GM12878 (cell line): Measurements from ENCODE around the gene MIAT. TPM values are rescaled to one million over a fixed set of nuclear protein-coding genes. Genes with fewer than 3 reads are reported as not detected.

Source experiments
- CBFB ChIP-seq: IDR thresholded peaks from 2 replicates; pipeline ENCODE4 v1.6.1; 2016; ENCODE audit warnings: antibody characterized with exemption, low read depth
- CHD2 ChIP-seq: IDR thresholded peaks from 2 replicates; pipeline ENCODE4 v1.6.1; 2011; ENCODE audit warnings: low read depth, low read length, improper control_type of control experiment, borderline replicate concordance
- CHD4 ChIP-seq: fragments of 200-600 bp; sonication (generic); IDR thresholded peaks from 2 replicates; pipeline ENCODE4 v1.6.1; 2016; ENCODE audit warnings: mild to moderate bottlenecking
- CREB1 ChIP-seq: IDR thresholded peaks from 2 replicates; pipeline ENCODE4 v1.6.1; 2012; ENCODE audit warnings: low read depth, mild to moderate bottlenecking, inconsistent platforms
- EP300 ChIP-seq, 2 experiments: fragments of 150-350 bp in 1 of 2; IDR thresholded peaks; 2 replicates each; pipeline ENCODE4 v1.6.1; 2011 to 2012; ENCODE audit warnings: low read depth in 2 of 2, low read length in 2 of 2, borderline replicate concordance in 1 of 2, improper control_type of control experiment in 1 of 2, inconsistent platforms in 1 of 2; ENCODE audit not compliant: control insufficient read depth in 1 of 2
- ETV6 ChIP-seq, 2 experiments: fragments of 450-650 bp in 1 of 2; IDR thresholded peaks in 1 of 2; conservative IDR thresholded peaks in 1 of 2; 2 replicates each; pipeline ENCODE4 v1.6.1; 2014; ENCODE audit warnings: antibody characterized with exemption in 1 of 2, borderline replicate concordance in 1 of 2, low read depth in 1 of 2, mild to moderate bottlenecking in 1 of 2, moderate library complexity in 1 of 2
- KAT2A ChIP-seq: conservative IDR thresholded peaks from 2 replicates; pipeline ENCODE4 v1.6.1; 2011; ENCODE audit warnings: low read depth, low read length; ENCODE audit not compliant: control insufficient read depth
- RELA ChIP-seq: fragments of 450-650 bp; IDR thresholded peaks from 2 replicates; pipeline ENCODE4 v1.8.0; 2014; ENCODE audit warnings: borderline replicate concordance; ENCODE audit not compliant: partially characterized antibody
- YBX1 ChIP-seq: fragments of 450-650 bp; IDR thresholded peaks from 2 replicates; pipeline ENCODE4 v1.6.1; 2016; ENCODE audit warnings: antibody characterized with exemption
- ZNF274 ChIP-seq: IDR thresholded peaks from one replicate; pipeline ENCODE4 v1.8.0; 2011; ENCODE audit not compliant: insufficient read length, insufficient read depth
- polyA plus RNA-seq, 11 experiments: library from polyadenylated mRNA; depleted of rRNA in 4 of 11; unstranded in 6 of 11; stranded (reverse) in 5 of 11; fragments of >200 nt; fragmentation: Nextera tagmentation in 4 of 11; fragmentation: Illumina TruSeq in 1 of 11; extraction: Ambion mirVana in 4 of 11; extraction: Trizol in 1 of 11; gene quantifications; 1 replicate in 1 of 11; 2 replicates in 10 of 11; pipeline versions ENCODE4 v1.2.1 to v1.2.3, GENCODE V29; 2011 to 2016; ENCODE audit warnings: inconsistent platforms in 2 of 11, missing spikeins in 2 of 11, low read depth in 1 of 11
- total RNA-seq, 4 experiments: library from RNA; depleted of rRNA in 3 of 4; stranded (reverse); fragments of >200 nt in 3 of 4; fragmentation: Illumina TruSeq in 1 of 4; extraction: Trizol in 1 of 4; gene quantifications; 2 replicates each; pipeline versions ENCODE4 v1.2.1 to v1.2.3, GENCODE V29; 2013 to 2021
- TF ChIP-seq, protein P1 (sequence below): fragments of 450-650 bp; IDR thresholded peaks from 2 replicates; pipeline ENCODE4 v1.6.1; 2017; ENCODE audit warnings: antibody characterized with exemption, mild to moderate bottlenecking, moderate library complexity
- TF ChIP-seq, protein P2 (sequence below): fragments of 450-650 bp; formaldehyde crosslinking; IDR thresholded peaks from 2 replicates; pipeline ENCODE4 v1.5.0; 2022; ENCODE audit warnings: mild to moderate bottlenecking, missing genetic modification characterization
- TF ChIP-seq, protein P3 (sequence below): IDR thresholded peaks from 2 replicates; pipeline ENCODE4 v1.6.1; 2012; ENCODE audit warnings: low read depth, low read length, improper control_type of control experiment
- TF ChIP-seq, protein P4 (sequence below): IDR thresholded peaks from 2 replicates; pipeline ENCODE4 v1.6.1; 2011; ENCODE audit warnings: mild to moderate bottlenecking, low read depth, low read length, moderate library complexity; ENCODE audit not compliant: insufficient replicate concordance
- TF ChIP-seq, protein P5 (sequence below): IDR thresholded peaks from 2 replicates; pipeline ENCODE4 v1.6.1; 2011; ENCODE audit warnings: borderline replicate concordance, low read depth, mild to moderate bottlenecking, moderate library complexity, mixed read lengths, low read length; ENCODE audit not compliant: insufficient read depth; ENCODE audit errors: extremely low read length
- TF ChIP-seq, protein P6 (sequence below): fragments of 450-650 bp; IDR thresholded peaks from 2 replicates; pipeline ENCODE4 v1.6.1; 2017; ENCODE audit warnings: low read depth, mild to moderate bottlenecking, moderate library complexity

MIAT gene
- total and polyA plus RNA-seq, 10 of the 15 experiments (the other 5 are each of a cell fraction or from before 2014, with no cell fraction given): 0.39 to 13.7 (median 4.6) TPM

DNA sequence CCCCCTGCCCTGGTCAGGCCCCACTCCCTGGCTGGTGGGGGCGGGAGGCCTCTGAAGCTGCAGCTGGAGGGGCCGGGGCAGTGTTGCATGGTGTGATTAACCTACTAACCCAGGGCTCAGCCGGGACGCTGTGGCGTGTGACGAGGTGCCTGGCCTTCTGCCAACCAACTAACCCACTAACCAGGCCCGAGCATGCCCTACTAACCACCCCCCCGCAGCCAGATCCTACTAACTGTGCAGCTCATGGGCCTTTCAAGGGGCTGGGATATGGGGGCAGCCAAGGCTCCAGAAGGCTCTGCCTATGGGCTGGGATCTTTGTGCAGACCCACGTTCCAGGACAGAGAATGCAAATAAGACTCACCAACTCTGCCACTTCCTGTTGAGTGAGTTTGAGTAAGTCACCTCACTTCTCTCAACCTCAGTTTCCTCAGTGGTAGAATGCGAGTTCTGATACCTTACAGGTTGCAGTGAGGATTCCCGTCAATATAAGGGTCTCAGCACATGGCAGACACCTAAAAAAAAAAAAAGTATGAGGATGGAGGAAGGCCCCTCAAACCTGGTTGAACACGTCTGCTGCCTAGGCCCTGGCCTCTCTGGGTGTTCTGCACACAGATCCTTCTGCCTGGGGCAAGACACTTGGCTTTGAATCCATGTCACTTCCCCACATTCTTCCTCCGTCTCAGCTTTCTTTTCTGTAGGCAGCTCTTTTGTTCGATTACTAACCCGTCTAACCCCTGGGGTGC, 14.1 kb downstream of the MIAT start (continued):
- TF ChIP-seq, protein P1, sequence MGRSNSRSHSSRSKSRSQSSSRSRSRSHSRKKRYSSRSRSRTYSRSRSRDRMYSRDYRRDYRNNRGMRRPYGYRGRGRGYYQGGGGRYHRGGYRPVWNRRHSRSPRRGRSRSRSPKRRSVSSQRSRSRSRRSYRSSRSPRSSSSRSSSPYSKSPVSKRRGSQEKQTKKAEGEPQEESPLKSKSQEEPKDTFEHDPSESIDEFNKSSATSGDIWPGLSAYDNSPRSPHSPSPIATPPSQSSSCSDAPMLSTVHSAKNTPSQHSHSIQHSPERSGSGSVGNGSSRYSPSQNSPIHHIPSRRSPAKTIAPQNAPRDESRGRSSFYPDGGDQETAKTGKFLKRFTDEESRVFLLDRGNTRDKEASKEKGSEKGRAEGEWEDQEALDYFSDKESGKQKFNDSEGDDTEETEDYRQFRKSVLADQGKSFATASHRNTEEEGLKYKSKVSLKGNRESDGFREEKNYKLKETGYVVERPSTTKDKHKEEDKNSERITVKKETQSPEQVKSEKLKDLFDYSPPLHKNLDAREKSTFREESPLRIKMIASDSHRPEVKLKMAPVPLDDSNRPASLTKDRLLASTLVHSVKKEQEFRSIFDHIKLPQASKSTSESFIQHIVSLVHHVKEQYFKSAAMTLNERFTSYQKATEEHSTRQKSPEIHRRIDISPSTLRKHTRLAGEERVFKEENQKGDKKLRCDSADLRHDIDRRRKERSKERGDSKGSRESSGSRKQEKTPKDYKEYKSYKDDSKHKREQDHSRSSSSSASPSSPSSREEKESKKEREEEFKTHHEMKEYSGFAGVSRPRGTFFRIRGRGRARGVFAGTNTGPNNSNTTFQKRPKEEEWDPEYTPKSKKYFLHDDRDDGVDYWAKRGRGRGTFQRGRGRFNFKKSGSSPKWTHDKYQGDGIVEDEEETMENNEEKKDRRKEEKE: no peak
- TF ChIP-seq, protein P2, sequence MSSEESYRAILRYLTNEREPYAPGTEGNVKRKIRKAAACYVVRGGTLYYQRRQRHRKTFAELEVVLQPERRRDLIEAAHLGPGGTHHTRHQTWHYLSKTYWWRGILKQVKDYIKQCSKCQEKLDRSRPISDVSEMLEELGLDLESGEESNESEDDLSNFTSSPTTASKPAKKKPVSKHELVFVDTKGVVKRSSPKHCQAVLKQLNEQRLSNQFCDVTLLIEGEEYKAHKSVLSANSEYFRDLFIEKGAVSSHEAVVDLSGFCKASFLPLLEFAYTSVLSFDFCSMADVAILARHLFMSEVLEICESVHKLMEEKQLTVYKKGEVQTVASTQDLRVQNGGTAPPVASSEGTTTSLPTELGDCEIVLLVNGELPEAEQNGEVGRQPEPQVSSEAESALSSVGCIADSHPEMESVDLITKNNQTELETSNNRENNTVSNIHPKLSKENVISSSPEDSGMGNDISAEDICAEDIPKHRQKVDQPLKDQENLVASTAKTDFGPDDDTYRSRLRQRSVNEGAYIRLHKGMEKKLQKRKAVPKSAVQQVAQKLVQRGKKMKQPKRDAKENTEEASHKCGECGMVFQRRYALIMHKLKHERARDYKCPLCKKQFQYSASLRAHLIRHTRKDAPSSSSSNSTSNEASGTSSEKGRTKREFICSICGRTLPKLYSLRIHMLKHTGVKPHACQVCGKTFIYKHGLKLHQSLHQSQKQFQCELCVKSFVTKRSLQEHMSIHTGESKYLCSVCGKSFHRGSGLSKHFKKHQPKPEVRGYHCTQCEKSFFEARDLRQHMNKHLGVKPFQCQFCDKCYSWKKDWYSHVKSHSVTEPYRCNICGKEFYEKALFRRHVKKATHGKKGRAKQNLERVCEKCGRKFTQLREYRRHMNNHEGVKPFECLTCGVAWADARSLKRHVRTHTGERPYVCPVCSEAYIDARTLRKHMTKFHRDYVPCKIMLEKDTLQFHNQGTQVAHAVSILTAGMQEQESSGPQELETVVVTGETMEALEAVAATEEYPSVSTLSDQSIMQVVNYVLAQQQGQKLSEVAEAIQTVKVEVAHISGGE (CRISPR knock-in tag): no peak
- 0 out of 2 replicates have a peak, but pooled peaks have one; percentile 46 for TF ChIP-seq CBFB
- 0 out of 4 replicates have a peak, but pooled peaks have one; percentile 5 to 21 for TF ChIP-seq EP300 (IDR thresholded peaks at IDR 0.05; ENCODE audit: borderline replicate concordance in 1 of 2, control insufficient read depth in 1 of 2, low read depth in 2 of 2, low read length in 2 of 2)
- TF ChIP-seq, protein P3, sequence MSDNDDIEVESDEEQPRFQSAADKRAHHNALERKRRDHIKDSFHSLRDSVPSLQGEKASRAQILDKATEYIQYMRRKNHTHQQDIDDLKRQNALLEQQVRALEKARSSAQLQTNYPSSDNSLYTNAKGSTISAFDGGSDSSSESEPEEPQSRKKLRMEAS: peak; percentile 19; the same call in 1 of the 2 replicates
- TF ChIP-seq, protein P4, sequence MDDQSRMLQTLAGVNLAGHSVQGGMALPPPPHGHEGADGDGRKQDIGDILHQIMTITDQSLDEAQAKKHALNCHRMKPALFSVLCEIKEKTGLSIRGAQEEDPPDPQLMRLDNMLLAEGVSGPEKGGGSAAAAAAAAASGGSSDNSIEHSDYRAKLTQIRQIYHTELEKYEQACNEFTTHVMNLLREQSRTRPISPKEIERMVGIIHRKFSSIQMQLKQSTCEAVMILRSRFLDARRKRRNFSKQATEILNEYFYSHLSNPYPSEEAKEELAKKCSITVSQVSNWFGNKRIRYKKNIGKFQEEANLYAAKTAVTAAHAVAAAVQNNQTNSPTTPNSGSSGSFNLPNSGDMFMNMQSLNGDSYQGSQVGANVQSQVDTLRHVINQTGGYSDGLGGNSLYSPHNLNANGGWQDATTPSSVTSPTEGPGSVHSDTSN: no peak
- TF ChIP-seq KAT2A: no peak
- TF ChIP-seq, protein P5, sequence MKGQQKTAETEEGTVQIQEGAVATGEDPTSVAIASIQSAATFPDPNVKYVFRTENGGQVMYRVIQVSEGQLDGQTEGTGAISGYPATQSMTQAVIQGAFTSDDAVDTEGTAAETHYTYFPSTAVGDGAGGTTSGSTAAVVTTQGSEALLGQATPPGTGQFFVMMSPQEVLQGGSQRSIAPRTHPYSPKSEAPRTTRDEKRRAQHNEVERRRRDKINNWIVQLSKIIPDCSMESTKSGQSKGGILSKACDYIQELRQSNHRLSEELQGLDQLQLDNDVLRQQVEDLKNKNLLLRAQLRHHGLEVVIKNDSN: no peak
- TF ChIP-seq CHD2: peak; percentile 54; the same call in 1 of the 2 replicates
- no peak for TF ChIP-seq YBX1
- TF ChIP-seq CREB1: no peak
- TF ChIP-seq CHD4: no peak; the same call in 1 of the 2 replicates
- no peak for TF ChIP-seq ZNF274
- no peak for TF ChIP-seq RELA
- TF ChIP-seq, protein P6, sequence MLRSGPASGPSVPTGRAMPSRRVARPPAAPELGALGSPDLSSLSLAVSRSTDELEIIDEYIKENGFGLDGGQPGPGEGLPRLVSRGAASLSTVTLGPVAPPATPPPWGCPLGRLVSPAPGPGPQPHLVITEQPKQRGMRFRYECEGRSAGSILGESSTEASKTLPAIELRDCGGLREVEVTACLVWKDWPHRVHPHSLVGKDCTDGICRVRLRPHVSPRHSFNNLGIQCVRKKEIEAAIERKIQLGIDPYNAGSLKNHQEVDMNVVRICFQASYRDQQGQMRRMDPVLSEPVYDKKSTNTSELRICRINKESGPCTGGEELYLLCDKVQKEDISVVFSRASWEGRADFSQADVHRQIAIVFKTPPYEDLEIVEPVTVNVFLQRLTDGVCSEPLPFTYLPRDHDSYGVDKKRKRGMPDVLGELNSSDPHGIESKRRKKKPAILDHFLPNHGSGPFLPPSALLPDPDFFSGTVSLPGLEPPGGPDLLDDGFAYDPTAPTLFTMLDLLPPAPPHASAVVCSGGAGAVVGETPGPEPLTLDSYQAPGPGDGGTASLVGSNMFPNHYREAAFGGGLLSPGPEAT: peak; percentile 49; the same call in 1 of the 2 replicates
- no peak for TF ChIP-seq ETV6 (conservative IDR thresholded peaks at IDR 0.05 in 1 of 2, IDR thresholded peaks at IDR 0.05 in 1 of 2; ENCODE audit: borderline replicate concordance in 1 of 2, low read depth in 1 of 2)
